GM18907 (cell line): ENCODE data around the gene AQP2.
"Not testable (repeated sequence)": the region's sequence is repeated elsewhere in the genome, so short reads cannot be mapped to it uniquely, and the experiment has no call there.

Experiments
- ATAC-seq: cut with Tn5 transposase; IDR thresholded peaks from one replicate; pipeline ENCODE4 v1.9.1; 2021; ENCODE audit warnings: mild to moderate bottlenecking, moderate library complexity; ENCODE audit not compliant: unreplicated experiment

The AQP2 gene

DNA sequence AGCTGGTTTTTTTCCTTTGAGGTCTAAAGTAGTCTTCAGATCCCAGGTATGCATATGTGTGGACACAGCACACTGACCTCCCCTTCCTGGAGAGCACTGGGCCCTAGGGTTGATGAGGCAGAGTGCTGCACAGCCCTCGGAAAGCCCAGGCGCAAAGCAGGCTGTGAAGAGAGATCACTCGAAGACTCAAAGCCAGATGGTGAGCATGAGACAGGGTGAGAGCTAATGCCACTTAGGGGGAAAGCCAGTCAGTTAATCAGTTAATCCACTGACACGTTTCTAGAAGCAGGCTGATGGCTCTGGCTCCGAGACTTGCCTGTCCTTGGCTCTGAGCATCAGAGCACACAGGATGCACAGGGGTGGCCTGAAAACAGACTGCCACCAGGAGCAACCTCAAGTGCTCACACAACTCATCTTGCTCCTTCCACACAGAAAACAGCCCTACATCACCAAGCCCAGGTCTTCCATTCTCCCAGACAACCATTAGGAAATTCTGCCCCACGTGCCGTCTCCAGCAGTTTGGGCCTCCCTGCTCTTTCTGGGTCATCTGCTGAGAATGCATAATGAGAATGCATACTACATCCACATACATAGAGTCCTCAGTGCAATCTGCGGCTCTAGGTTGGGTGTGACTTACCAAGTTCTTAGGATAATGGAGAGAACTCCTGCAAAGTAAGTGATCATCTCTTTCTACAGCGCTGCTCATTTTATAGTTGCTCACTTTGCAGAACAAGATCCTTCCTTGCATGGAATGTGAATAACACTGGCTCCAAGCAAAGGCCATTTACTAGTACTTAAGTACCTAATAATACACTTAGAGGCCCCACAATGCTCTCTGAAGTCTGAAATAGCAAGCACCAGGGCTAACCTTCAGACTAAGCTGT, 34.2 kb downstream of the AQP2 start:
- ATAC-seq: no peak

GRCh38 chr12:49985981-49986380, 35.4 kb downstream of the AQP2 start:
- ATAC-seq: no peak

DNA sequence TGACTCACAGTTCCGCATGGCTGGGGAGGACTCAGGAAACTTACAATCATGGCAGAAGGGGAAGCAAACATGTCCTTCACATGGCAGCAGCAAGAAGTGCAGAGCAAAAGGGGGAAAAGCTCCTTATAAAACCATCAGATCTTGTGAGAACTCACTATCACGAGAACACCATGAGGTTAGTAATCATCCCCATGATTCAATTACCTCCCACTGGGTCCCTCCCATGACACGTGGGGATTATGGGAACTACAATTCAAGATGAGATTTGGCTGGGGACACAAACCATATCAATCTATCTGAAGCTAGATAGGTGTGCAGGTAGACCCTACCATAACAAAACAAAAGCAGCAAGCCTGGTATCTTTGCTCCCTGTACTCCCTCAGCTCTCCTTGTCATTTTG, 35.9 kb downstream of the AQP2 start:
- not testable (repeated sequence) for ATAC-seq

DNA sequence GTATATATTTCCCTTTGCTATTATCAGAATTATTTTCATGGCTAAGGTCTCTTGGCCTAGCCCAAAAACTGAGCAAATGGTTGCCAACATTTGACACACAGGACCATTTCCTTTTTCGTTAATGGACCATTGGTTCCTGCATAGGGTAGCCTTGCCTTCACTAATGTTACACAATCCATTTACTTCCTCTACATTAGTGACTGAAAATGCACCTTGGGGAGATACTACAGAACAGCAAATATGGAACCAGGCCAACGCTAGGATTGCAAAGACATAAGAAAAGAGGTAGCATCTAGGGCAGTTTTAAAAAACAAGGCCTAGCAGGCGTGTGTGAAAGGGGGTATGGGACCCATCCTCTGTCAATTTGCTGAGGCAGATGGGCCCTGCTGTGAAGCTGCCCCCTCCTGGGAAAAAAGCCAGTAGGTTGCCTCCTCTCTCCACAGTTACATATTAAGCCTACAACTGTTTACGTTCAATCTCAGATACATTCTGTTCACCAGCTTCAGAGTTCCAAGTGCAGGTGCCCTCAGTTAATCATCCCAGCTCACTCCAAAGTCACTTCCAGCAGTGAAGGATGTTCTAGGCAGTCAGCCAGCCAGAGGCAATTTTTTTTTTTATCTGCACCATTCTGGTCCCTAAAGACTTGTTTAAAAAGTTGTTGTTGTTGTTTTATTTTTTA, 37.2 kb downstream of the AQP2 start:
- ATAC-seq: no peak

DNA sequence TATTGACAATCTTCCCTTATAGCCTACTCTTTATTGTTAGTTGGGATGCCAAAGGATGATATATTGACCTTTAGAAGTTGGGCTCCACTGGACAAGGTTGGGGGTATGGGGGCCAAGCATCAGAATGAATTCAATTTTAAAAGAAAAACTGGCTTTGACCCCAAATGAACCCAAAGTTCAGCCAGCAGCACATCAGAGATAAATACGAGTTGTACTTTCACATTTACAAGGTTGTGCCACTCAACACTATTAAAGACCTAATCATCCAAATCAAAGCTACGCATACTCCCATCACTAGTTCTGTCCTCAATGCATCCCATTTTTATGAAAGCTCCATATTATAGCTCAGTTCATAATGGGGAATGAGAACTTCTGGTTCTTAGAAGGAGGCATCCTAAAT, 38.9 kb downstream of the AQP2 start:
- ATAC-seq: not testable (repeated sequence)

- ATAC-seq: no peak
These were observed 39.7 kb downstream of the AQP2 start for GRCh38 chr12:49990273-49990672.

DNA sequence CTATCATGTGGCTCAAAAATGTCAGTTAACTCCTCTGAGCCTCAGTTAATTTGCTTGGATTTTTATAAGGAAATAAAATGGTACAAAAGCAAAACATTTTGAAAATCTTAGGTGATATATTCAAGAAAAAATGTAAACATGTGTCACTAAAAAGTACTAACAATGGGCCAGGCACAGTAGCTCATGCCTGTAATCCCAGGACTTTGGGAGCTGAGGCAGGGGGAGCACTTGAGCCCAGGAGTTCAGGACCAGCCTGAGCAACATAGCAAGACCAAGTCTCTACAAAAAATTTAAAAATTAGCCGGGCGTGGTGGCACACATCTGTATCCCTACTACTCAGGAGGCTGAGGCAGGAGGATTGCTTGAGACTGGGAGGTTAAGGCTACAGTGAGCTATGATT, 47.9 kb downstream of the AQP2 start:
- ATAC-seq: no peak

DNA sequence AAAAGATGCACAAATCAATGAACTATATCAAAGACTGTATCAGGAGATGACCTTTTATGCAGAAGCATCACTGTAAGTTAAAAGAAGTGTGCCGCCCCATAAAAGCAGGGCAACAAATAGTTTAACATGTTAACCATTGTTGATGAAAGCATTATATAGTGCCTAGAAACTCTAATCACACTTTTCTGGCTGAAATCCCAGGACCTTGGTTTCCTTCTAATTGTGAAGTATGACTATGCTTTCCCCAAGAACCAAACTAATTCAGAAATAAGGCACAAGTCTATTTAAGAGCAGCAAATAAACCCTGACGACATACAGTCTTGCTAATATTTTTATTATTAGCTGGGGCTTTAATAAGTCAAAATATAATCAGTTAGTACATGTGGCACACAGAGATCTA, 53.1 kb downstream of the AQP2 start:
- ATAC-seq: no peak

- no peak for ATAC-seq
These were observed 54.2 kb downstream of the AQP2 start for GRCh38 chr12:50004696-50005095.

GRCh38 chr12:50005175-50005574, 54.6 kb downstream of the AQP2 start:
- ATAC-seq: no peak

GRCh38 chr12:50006280-50006679, 55.7 kb downstream of the AQP2 start:
- ATAC-seq: no peak

GRCh38 chr12:50006754-50007442, 56.4 kb downstream of the AQP2 start:
- no peak for ATAC-seq
